GM13976 (cell line): Measurements from ENCODE around the gene KCTD16.

Experiments
- DNase-seq: peaks from one replicate; pipeline ENCODE4 v3.0.0; 2012; ENCODE audit warnings: low spot score
- in situ Hi-C: fragments of 300-500 bp; cut with MboI; formaldehyde crosslinking; loops from one replicate; pipeline ENCODE4 v1.12.0; 2022; ENCODE audit warnings: low sequenced_read_pairs, mixed read lengths, inconsistent platforms; ENCODE audit not compliant: unreplicated experiment
- TF ChIP-seq, protein P1 (sequence below): IDR thresholded peaks from 2 replicates; pipeline ENCODE4 v1.5.1; 2012; ENCODE audit warnings: borderline replicate concordance, mild to moderate bottlenecking; ENCODE audit not compliant: insufficient read depth; ENCODE audit errors: extremely low read depth, missing control alignments, control extremely low read depth

Gene KCTD16

GRCh38 chr5:144511580-144512072 lies 341.0 kb downstream of the KCTD16 start:
- DNase-seq = no peak
- in situ Hi-C loops = no loop called here
- TF ChIP-seq, protein P1, sequence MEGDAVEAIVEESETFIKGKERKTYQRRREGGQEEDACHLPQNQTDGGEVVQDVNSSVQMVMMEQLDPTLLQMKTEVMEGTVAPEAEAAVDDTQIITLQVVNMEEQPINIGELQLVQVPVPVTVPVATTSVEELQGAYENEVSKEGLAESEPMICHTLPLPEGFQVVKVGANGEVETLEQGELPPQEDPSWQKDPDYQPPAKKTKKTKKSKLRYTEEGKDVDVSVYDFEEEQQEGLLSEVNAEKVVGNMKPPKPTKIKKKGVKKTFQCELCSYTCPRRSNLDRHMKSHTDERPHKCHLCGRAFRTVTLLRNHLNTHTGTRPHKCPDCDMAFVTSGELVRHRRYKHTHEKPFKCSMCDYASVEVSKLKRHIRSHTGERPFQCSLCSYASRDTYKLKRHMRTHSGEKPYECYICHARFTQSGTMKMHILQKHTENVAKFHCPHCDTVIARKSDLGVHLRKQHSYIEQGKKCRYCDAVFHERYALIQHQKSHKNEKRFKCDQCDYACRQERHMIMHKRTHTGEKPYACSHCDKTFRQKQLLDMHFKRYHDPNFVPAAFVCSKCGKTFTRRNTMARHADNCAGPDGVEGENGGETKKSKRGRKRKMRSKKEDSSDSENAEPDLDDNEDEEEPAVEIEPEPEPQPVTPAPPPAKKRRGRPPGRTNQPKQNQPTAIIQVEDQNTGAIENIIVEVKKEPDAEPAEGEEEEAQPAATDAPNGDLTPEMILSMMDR = no peak

DNA sequence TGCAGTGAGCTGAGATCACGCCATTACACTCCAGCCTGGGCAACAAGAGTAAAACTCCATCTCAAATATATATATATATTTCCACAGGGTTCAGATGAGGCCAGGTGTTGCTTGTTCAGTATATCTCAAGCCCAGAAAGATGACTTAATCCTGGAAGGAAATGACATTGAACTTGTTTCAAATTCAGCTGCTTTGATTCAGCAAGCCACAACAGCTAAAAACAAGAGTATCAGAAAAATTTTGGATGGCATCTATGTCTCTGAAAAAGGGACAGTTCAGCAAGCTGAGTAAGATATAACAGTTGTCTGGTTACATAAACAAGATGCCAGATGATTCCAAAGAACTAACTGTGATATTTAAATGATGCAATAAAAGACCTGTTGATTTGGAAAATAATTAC lies 352.0 kb downstream of the KCTD16 start:
- no peak for DNase-seq
- in situ Hi-C loops = no loop called here
- TF ChIP-seq, protein P1 = no peak

DNA sequence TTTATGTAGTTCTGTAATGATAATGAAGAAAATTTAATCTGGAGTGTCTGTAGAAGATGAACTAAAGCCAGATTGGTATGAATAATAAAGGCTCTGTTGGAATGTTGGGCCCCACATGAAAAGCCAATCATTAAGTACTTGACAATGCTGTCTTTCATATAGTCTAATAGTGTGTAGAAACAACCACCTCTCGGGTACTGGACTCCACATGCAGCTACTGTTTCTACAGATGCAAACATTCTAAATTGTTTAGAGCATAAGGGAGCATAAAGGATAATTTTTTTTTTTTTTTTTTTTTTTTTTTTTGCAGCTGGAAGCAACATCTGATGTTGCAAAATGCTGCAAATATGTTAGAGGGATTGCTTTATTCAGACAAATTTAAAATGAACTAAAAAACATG lies 354.3 kb downstream of the KCTD16 start:
- DNase-seq = no peak
- TF ChIP-seq, protein P1 = no peak
- in situ Hi-C loops = no loop called here

GRCh38 chr5:144531188-144531587 lies 360.5 kb downstream of the KCTD16 start:
- in situ Hi-C loops = no loop called here
- no peak for DNase-seq
- TF ChIP-seq, protein P1 = no peak
